GM21786 (cell line): ENCODE results near the gene ANAPC2.

Source experiments
- ATAC-seq: cut with Tn5 transposase; IDR thresholded peaks from one replicate; pipeline ENCODE4 v1.9.1; 2021; ENCODE audit not compliant: unreplicated experiment

ANAPC2 gene

DNA sequence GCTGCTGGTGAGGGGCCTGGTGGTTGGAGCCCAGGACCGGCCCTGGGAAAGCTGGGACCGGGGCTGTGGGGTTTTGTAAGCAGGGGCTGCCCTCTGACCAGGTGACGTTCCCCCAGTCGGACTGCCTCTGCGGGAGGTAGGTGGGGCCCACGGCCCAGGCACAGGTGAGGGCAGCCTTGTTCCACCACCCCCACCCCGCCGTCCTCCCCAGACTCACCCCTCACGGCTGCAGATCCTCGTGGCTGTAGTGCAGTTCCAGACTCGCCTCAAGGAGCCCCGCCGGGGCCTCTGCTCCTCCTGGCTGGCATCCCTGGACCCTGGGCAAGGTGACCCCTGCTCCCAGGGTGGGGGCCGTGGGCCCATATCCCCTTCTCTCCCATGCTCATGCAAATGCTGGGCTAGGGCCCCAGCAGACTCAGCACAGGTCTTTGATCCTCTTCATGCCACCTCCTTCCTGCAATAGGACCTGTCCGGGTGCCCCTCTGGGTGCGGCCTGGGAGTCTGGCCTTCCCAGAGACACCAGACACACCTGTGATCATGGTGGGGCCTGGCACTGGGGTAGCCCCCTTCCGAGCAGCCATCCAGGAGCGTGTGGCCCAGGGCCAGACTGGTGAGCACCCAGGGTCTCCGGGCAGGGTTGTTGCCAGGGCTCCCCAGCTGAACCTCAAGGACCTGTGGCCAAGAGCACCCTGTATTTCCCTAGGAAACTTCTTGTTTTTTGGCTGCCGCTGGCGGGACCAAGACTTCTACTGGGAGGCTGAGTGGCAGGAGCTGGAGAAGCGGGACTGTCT lies 27.0 kb upstream of the ANAPC2 start:
- ATAC-seq, result no peak

DNA sequence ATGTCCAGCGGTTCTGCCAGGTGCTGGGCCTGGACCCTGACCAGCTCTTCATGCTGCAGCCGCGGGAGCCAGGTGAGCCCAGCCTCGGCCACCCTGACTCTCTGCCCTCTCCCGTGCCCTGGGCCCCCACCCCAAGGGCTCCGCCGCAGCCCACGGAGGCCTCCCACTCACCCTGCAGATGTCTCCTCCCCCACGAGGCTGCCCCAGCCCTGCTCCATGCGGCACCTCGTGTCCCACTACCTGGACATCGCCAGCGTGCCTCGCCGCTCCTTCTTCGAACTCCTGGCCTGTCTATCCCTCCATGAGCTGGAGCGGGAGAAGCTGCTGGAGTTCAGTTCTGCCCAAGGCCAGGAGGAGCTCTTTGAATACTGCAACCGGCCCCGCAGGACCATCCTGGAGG lies 26.3 kb upstream of the ANAPC2 start:
- no peak for ATAC-seq

DNA sequence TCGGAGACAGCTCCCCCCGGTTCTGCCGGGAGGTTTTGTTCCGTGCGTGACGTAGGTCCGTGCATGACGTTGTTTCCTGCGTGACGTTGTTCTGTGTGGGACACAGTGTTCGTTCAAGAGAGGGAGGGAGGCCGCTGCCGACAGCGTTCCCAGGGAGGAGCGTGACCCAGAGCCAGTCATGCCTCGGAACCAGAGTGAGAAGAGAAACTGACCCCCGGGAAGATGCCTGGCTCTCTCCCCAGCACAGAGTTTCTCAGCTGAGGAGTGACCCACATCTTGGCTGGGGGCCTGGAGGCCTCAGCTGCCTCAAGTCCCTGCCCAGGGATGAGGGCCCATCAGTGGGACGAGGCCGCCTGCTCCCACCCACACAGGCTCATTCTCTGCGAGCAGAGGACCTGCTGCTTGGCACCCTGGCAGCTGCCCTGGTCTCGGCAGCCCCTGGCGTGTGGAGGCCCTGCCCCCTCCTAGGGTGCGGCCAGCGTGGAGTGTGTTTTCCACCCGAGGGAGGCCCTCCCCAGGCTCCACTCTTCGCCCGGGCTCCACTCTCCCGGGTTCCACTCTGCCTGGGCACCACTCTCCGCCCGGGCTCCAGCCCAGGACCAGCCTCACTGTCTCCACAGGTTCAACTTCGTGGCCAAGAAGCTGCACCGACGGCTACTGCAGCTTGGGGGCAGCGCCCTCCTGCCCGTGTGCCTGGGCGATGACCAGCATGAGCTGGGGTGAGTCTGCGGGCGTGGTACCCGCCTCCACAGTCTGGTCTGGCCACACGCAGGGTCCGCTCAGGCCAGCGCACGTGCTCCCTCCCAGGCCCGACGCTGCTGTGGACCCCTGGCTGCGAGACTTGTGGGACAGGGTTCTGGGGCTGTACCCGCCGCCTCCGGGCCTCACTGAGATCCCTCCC lies 25.1 kb upstream of the ANAPC2 start:
- ATAC-seq, result no peak

DNA sequence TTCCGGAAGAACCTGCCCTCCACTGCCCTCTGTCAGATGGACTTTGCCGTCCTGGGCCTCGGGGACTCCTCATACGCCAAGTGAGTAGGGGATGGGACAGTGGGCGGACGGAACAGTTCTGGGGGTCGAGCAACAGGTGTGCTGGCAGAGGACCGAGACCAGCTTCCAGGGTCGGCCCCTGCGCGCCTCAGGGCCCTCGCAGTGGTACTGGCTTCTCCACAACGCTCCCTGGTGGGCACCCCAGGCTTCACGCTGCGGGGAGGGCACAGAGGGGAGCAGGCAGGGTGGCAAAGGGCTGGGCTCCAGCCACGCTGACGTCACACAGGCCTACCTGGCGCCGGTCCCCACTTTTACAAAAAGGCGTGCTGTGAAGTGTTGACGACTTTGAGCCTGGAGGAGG lies 24.2 kb upstream of the ANAPC2 start:
- no peak for ATAC-seq

DNA sequence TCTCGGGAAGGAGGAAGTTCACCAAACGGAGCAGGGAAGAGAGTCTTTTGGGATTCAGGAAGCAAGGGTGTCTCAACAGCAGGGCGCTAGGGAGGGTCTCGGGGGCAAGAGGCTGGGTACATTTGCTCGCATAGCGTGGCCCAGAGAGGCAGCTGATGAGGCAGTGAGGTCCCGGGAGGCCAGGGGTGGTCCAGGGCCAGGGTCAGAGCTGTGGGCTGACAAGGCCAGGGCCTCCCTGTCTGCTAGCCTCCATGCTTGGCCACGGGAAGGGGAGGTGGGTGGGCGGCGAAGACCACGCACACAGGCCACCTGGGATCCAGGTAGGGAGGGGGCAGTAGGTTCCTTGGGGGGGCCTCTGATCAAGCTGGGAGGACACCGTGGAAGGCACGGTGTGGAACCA lies 23.2 kb upstream of the ANAPC2 start:
- no peak for ATAC-seq

DNA sequence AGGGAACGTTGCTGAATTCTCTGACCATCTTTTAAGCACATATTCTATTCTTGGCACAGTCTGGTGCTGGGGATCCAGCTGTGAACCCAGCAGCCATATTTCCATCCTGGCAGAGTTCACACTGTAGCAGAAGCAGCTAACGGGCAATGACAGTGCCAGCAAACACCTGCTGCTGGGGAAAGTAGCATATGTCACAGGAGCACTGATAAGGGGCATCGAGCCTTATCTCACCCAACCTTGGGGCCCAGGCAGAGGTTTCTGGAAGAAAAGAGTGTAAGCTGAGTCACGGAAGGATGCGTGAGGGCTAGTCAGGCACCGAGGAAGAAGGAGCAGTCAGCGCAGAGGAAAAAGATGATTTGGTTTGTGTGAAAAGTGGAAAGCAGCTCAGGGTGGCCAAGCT lies 18.2 kb upstream of the ANAPC2 start:
- no peak for ATAC-seq

DNA sequence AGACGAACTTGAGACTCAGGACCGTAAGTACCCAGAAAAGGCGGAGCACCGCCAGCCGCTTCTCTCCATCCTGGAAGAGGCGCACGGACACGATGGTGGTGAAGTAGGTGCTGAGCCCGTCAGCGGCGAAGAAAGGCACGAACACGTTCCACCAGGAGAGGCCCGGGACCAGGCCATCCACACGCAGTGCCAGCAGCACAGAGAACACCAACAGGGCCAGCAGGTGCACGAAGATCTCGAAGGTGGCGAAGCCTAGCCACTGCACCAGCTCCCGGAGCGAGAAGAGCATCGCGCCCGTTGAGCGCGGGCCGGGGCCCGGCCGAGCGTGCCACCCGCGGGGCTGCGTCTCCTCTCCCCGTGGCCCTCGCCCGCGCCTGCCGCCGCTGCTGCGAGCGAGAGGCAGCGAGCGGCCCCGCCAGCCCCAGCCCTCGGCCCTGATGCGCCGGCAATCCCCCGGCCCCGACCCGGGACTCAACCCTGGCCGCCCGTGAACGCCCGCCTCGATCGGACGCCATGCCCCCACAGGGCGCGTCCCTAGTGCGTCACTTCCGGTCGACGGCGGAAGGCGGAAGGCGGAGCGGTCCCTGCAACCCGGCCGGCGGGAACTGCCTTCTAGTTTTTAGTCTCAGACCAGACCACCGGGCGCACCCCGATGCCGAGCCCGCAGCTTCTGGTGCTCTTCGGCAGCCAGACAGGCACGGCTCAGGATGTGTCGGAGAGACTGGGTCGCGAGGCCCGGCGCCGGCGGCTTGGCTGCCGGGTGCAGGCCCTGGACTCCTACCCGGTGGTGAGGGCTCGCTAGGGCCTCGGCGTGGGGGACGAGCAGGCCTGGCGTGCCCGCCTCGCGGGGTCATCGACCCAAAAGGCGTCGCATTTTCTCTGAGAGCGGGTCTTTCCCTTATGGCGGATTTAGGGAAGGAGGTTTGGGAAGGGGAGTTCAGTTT lies 17.0 kb upstream of the ANAPC2 start, which contains the start of the genes NDOR1 and TMEM203:
Gene NDOR1 (plus strand): TSS at position 575 of the 944 bp plus-strand sequence. CDS start 78 bp downstream, at position 653.
Gene TMEM203 (minus strand): TSS at position 523 of the 944 bp plus-strand sequence. CDS start 234 bp downstream, at position 289.
- no peak for ATAC-seq

DNA sequence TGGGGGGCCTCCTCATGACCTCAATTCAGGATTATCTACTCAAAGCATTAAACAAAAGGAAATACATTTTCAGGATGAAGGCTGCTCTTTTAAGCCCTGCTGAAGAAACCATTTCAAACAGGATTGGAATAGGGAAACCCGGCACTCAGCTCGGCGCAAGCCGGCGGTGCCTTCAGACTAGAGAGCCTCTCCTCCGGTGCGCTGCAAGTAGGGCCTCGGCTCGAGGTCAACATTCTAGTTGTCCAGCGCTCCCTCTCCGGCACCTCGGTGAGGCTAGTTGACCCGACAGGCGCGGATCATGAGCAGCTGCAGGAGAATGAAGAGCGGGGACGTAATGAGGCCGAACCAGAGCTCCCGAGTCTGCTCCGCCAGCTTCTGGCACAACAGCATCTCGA lies 16.4 kb upstream of the ANAPC2 start:
- no peak for ATAC-seq

DNA sequence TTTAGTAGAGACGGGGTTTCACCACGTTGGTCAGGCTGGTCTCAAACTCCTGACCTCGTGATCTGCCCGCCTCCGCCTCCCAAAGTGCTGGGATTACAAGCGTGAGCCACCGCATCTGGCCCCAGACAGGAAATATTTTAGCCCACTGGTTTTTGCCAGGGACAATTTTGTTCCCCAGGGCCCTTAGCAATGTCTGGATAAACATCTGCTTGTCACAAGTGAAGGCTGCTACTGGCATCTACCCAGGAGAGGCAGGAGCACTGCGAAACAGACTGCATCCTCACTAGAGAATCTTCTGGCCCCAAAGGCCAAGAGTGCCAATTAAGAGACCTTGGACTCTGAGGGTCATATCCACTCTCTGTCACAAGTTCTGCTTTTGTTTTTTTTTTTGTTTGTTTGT lies 14.6 kb upstream of the ANAPC2 start:
- no peak for ATAC-seq

DNA sequence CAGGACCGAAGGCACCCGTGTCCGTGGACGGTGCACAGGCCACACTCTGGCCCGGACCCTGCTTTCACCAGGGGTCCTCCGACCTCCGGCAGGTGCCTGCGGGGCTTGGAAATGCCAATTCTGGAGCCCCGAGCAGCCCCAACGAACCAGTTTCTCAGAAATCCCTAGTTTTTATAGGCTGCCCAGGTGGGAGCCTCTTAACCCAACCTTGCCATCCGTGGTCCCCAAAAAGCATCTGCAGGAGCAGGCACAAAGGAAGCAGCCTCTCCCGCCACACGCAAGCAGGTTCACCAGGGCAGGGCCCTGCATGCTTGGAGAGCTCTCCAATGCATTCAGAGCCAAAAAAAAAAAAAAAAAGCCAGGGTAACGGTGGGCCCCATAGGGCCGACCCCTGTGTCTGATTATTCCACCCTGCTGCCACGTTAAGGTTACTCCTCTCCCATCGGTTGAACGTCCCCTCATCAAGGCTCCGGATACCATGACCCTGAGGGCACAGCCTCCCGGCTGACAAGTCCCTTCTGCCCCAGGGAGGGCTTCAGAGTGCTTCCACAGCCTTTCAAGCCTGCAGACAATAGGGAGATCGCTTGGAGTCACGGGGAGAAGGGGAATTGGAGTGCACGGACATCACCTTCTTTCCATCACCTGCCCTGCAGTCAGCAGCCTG lies 13.0 kb upstream of the ANAPC2 start:
- ATAC-seq, result no peak

DNA sequence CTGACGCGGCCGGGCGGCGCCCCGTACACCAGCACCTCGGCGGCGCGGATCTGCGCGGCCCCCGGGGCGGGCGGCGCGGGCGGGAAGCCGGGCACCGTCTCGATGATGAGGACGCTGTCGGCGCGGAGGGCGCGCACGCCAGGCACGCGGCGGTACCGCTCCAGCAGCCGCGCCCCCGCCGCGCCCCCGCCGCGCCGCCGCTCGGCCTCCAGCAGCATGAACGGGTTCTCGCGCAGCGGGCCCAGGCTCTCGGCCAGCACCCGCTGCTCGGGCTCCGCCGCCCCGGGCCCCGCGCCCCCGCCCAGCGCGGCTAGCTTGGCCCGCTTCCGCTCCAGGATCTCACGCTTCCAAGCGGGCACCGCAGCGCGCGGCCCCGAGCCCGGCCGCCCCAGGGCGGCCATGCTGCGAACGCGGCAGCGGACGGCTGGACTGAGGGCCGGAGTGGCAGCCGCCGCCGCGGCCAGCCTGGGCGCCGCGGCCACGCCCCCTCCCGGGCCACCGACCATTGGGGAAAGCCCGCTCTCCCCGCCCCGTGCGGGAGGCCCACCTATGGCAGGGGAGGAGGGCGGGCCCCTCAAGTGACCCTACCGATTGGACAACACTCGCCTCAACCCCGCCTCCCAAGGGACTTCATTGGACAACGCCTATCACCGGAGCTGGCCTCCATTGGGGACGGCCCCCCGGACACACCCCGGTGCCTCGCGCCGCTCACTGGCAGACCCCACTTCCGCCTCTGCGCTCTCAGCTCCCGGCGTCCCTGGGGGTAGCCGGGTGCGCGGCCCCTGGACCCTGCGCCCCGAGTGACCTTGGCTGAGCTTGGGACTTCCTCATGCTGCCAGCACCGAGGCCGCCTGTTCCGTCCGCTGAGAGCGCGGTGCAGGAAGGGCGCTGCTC lies 12.2 kb upstream of the ANAPC2 start, which contains the start of gene TPRN:
Gene TPRN (minus strand): TSS at position 431 of the 894 bp plus-strand sequence. CDS start 30 bp downstream, at position 401.
- peak; percentile 91 for ATAC-seq

DNA sequence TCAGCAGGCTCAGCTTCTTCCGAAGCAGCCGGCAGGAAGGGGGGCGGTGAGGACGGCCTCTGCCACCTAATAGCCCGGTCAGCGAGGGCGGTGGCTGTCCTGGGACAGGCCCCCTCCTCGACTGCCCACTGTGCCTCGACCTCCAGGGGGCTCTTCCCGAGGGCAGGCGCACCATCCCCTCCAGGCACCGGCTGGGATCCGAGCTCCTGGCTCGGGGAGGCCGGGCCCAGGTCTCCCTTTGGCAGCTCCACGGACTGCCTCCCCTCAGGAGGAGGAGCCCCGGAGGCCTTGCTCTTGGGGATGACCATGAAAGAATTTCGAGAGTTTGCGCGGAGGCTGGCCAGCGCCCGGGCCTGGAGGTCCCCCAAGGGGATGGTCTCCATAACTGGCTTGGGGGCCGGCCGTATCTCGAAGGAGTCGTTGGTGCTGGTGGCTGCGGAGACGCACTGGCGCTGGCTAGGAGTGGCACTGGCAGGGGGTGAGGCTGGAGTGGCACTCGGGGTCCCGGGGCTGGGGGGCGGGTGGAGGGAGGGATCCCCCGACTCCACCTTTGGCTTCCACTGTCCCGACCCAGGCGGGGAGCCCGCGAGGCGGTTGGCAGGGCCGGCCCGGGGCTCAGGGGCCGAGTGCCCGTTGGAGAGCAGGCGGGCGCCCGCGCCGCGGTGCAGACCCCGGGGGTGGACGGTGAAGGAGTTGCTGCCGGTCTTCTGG lies 11.2 kb upstream of the ANAPC2 start:
- ATAC-seq, result no peak

DNA sequence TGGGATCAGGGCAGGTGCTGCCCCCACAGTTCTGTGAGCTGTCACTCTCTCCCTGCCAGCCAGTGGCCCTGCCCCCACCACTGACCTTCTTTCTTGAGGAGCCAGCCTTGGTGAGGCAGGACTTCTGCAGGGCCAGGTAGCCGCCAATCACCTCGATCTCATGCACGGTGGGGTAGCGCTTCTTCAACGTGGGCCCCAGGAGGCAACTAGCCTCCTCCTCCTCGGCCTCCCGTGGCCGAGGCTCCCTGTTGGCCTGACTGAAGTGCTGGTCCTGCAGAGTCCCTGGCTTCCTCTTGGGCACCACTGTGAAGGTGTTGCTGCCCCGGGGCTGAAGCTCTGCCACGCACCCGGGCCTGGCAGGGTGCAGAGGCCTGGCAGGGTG lies 10.5 kb upstream of the ANAPC2 start:
- no peak for ATAC-seq

DNA sequence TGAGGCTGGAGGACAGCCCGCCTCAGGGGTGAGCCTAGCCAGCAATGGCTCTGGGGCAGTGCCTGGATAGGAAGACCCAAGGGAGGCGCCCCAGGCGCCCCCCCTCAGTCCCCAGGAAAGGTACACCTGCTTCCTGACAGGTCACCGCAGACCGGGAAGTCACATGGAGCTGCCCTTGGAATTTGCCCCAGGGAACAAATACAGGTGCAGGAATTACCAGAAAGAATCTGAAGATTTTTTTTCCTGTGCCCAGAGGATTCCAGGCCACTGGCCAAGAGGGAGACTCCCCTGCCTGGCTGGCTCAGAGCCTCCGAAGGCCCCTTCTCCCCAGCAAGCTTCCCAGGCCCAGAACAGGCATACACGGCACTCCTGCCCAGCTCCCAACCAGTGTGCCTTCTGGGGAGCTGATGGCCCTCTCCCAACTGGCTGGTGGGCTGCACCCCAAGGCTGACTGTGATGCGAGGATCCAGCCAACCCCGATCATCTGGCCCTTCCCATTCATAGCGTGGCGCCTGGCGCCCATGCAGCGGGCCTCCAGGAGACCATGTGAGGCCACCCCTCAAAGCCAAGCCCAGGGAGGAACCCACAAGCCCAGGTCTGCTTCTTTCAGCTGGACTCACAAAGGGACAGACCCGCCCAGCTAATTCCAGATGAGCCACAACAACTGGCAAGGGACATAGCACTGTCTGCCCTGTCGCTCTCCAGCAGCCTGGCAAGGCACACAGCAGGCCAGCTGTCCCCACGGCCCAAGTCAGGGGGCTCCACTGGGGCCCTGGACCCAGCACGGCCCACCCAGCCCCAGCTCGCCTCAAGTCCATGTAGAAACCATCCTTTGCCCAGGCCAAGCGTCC lies 9.9 kb upstream of the ANAPC2 start:
- ATAC-seq, result no peak

DNA sequence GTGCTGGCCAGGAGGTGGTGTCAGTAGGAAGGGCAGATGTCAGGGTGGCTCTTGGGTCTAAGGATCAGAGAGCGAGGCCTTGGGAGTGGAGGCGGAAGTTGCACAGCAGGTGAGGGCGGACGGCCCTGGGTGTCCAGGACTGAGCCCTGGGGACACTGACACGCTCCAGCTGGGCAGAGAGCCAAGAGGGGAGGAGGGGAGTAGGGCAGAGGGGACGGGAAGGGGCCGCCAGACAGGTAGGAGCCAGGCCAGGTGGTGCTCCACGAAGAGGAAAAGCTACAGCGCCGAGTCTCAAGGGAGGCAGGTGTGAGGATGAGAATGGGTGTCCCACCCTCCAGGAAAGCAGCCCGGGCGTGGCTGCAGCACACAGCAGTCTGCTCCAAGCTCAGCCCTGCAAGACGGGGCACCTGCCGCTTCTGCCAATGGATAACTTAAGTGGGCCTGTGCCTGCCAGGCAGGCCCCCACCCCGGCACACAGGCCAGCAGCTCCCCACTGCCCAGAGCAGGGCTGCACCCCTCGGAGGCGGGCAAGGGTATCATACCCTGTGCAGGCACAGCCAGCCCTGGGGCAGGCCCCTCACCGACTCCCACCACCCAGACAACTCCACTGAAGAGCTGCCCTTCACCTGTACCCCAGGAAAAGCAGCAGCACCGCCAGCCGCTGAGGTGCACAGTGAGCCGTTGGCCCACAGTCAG lies 7.3 kb upstream of the ANAPC2 start:
- ATAC-seq, result no peak

DNA sequence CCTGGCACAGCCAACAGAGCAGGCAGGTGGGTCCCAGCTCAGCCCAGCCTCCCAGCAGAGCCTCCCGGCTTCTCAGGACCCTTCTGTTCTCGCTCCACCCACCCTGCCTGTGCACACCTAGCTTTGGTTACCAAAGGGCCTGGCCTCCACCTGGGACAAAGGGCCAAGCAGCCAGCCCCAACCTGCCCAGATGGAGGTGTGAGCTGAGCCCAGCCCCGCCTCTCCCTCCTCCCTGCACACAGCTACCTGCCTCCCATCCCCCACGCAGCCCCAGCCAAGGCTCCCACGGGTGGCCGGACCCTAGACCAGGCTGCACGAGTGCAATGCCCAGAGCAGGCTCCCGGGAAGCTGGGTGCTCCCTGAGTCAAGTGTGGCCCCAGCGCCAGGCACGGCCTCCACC lies 6.5 kb upstream of the ANAPC2 start:
- ATAC-seq, result no peak

DNA sequence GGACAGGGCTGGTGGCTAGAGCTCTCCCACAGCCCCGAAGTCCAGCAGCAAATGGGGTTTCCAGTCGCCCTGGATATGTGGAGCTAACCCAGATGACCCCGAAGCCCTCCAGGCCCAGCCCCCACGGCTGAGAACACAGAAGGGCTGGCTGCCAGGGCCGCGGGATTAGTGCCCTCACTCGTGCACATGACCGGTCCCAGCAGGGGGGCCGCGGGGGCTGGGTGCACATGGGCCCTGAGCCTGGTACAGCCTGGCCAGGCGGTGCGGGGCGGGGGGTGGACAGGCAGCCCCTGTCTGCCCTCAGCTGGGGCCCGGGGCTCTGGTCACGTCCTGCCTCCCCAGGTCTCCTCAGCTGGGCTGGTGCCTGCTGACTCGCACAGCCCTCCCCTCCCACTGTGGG lies 6.0 kb upstream of the ANAPC2 start:
- no peak for ATAC-seq
